Inferior parietal cortex (tissue), 1 donor: ENCODE results near the gene MAP3K6.

Experiments
- DNase-seq: peaks from one replicate; pipeline ENCODE4 v3.0.0-alpha.2; 2016; ENCODE audit errors: extremely low spot score

MAP3K6 gene

DNA sequence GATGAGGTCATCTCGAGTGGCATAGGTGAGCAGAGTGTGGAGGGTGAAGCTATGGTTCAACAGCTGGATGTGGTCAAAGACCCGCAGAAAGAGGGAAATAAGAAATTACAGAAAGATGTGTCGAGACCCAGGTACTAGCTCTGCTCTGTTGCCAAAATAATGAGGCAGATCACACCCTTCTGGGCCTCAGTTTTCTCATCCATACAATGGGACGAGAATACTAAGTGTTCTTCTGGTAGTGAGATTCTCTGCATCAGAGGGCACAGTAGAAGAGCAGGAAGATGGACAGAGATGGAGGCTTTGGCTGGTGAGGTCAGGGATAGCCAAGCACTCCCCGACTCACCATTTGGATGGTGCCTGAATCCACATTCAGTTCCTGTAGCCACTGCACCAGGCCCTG lies 11.1 kb downstream of the MAP3K6 start:
- no peak for DNase-seq

- DNase-seq: no peak
Observed at GRCh38 chr1:27353629-27354028, 13.1 kb downstream of the MAP3K6 start.

DNA sequence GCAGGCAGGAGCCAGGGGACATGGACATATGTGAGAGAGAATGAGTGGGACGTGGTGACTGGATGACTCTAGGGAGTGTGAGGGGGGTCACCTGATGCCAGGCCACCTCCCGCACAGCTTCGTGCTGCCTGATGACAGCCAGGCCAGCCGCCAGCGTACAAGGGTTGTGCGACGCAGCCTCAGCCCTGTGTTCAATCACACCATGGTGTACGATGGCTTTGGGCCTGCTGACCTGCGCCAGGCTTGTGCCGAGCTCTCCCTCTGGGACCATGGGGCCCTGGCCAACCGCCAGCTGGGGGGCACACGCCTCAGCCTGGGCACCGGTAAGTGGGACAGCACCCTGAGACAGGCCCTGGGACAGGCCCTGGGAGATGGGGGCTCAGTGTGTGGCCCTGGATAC lies 13.6 kb downstream of the MAP3K6 start:
- no peak for DNase-seq

DNA sequence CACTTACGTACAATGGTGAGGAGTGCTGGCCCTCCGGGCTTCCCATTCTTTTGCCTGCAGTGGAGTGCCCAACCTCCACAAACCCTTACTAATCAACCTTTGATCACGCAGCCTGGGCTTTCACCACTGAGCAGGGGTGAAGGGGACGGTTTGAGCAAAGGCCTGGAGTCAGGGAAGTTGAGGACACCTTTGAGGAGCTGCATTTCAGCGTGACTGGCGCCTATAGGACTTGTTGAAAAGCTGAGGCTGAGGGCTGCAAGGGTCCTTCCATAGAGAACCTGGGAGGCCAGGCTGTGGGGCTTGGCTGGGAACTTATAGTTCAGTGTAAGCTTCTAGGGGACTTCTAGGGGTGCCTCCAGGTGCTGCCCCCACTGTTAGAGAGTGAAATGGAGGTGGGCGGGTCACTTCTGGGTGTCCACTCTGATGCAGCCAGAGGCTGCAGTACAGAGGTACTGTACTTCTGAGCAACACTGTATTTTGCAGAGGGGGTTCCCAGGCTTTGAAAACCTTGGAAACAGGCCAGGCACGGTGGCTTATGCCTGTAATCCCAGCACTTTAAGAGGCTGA lies 15.1 kb downstream of the MAP3K6 start:
- DNase-seq: no peak

- no peak for DNase-seq
Observed at GRCh38 chr1:27350663-27351540, 15.9 kb downstream of the MAP3K6 start.

DNA sequence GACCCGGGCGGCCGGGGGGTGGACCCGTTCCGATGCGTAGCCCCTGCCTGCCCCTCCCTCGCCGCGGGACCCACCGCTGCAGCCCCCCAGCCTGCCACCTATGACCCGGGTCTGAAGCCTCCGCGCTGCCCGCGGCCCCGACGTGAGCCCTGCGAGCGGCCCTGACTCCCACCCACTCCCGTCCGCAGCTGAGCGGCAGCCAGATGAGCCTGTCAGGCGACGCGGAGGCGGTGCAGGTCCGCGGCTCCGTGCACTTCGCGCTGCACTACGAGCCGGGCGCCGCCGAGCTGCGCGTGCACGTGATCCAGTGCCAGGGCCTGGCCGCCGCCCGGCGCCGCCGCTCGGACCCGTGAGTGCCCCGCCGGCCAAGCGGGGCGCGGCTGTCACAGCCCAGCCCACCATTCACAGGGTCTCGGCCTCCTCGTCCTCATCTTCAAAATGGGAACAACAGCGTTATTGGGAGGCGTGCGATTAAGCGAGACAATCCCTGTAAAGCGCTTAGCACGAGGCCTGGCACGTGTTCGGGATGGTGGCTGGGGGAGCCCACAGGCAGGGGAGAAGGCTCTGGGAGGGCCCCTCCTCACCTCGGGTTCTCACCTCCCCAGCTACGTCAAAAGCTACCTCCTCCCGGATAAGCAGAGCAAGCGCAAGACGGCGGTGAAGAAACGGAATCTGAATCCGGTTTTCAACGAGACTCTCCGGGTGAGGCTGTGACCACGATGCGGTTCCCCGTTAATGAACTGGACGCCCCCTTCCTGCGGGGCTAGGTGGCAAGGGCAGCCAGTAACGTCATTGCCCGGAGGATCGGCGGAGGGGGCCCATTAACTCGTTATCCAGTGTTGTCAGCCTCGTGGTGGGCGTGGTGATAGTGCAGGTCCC lies 16.7 kb downstream of the MAP3K6 start:
- DNase-seq: no peak

DNA sequence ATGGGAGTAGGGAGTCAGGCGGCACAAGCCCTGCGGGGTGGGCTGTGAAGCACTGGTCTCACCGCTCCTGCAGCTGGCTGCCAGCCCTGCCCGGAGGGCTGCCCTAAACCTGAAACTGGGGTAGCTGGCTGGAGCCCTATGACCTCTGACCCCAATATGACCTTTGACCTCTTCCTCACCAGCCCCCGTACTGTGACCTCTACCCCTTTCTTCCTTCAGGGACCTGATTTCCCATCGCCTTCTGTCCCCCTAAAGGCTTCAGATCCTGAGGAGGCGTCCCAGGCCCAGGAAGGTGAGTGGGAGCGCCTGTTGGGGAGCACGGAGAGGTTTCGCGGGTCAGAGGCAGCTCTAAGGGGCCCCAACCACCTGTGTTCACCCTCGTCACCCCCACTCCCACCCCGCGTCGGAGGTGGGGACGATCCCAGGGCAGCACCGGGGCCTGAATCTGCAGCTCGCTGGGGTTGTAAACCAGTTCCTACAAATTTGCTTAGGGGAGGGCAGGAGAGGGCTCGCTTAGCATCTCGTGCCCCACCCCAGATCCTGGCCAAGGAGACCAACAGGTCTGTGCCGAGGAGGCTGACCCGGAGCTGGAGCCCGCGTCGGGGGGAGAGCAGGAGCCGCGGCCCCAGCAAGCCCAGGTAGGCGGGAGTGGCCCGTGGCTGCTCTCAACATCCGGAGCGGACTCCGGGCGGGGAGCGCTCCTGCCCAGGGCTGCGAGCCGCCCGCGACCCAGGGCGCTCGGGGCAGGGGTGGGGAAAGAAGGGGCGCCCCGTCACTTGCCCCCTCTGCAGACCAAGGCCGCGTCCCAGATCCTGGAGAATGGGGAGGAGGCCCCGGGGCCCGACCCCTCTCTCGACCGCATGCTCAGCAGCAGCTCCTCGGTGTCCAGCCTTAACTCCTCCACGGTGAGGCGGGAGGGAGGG lies 17.6 kb downstream of the MAP3K6 start:
- DNase-seq: no peak

- DNase-seq: no peak
Observed at GRCh38 chr1:27346991-27347624, 19.7 kb downstream of the MAP3K6 start.

- no peak for DNase-seq
Observed at GRCh38 chr1:27346357-27346756, 20.4 kb downstream of the MAP3K6 start.

DNA sequence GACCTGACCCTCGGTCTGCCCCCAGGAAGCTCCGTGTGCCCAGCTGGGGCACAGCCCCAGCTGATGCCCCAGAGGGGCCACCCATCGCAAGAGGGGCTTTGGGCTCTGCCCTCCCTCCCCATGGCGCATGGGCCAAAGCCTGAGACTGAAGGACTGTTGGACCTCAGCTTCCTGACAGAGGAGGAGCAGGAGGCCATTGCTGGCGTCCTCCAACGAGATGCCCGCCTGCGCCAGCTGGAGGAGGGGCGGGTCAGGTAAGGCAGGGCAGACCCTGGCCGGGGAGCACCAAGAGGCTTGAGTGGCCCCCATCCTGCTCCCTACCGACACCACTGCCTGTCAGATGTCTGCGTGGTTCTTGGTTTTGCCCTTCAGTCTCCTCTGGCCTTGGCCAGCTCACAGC lies 21.5 kb downstream of the MAP3K6 start:
- no peak for DNase-seq

DNA sequence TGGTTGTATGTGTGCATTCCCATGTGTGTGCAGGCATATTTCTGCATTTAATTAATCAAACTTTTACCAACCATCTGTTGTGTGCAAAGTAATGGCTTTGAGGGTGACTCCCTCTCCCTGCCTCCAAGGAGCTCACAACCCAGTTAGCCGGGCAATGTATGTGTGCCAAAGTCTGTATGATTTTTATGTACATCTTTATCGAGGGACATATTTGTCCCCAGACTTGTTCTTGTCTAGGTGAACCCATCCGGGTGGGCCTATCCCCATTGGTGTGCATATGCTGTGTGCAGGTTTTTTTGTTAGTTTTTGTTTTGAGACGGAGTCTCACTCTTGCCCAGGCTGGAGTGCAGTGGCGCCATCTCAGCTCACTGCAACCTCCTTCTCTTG lies 23.1 kb downstream of the MAP3K6 start:
- DNase-seq: no peak

- DNase-seq: no peak
Observed at GRCh38 chr1:27342778-27343638, 23.8 kb downstream of the MAP3K6 start.

DNA sequence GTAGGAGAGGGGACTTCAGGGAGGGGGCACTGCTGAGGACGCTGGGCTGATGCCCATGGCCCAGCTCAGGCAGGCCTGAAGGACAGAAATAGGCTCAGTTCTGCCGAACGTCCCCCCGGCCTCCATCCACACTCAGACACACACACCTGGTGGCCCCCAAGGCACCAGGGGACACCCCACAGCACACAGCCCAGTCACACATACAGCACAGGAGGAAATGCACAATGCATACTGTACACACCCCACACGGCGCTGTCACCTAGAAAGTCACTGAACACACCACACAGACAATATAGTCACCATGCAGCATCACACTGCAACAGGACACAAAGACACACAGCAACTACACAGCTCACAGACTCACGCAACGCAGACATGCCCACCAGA lies 24.4 kb downstream of the MAP3K6 start:
- no peak for DNase-seq

DNA sequence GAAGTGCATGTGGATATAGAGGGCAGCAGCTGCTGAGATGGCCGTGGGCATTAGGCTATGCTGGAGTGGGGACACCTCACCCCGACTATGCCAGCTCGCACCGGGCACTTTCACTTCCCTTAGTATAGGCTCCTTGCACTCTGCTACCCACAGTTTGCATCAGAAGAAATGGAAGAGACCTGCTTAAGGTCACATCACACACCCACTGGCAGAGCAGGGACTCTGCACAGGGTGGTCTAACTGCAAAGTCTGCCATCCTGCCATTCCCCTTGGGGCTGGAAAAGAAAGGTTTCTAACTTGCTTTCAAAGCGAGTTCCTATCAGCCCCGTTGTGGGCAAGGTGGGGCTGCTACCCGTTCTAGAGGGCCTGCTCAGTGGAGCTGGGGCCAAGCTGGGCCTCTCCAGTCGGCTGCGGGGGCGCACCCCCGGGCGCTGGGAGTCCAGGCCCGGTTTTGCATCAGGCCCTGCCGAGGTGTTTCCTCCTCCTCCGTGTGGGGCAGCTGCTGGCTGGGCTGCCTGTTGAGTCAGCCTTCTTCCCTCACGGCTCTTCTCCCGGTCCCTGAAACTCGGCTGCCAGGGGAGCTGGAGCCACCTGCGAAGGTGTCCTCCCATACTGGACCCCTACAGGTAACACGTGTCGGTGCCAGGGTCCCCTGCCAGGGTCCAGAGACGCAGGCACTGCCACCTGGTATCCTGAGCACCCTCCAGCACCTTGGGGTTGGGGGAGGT lies 25.1 kb downstream of the MAP3K6 start, which contains the start of gene SYTL1:
Gene SYTL1 (plus strand): TSS at position 498 of the 728 bp plus-strand sequence. CDS start 3,313 bp downstream, outside the sequence.
- no peak for DNase-seq

DNA sequence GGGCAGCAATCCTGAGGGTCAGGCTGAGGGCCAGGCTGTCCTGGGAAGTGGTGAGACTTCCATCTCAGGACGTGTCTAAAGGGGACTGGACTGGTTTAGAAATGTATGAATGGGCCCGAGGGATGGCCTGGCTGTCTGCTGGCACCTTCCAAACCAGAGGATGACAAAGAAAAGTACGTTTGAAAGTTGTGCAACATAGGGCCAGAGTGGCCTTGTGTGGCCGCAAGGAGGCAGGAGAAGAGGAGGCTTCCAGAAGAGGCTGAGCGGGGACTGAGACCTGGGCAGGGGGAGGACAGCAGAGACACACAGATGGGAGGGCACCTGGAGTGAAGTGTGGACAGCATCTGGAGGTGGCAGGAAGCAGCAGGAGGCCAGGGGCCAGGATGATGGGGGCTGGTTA lies 27.5 kb downstream of the MAP3K6 start:
- DNase-seq: no peak

DNA sequence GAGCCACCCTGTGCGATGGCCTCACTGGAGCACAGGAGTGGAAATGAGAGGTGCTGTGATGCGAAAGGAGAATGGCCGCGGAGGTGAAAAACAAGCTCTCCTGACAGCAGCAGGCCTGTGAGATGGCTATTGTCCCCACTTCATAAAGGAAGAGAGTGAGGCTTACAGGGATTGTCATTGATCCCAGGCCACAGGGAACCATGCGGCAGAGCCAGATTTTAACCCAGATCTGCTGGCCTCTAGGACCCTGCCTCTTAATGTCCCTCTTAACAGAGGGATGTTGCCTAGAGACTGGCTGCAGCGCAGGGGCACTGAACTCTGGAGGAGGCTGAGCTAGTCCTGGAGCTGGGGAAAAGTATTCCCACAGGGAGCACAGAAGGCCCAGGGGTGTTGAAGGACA lies 28.0 kb downstream of the MAP3K6 start:
- no peak for DNase-seq

GRCh38 chr1:27336756-27337155 lies 30.0 kb downstream of the MAP3K6 start:
- no peak for DNase-seq

- no peak for DNase-seq
Observed at GRCh38 chr1:27335506-27336422, 31.0 kb downstream of the MAP3K6 start.
